Activated CD8-positive, alpha-beta memory T cell treated with anti-CD3 and anti-CD28 coated beads, Interleukin-2, amount 10 ng/mL, durations not matched to agents 7 days and 5 days (primary cell): ENCODE results near the gene TMSB4Y. TPM values are rescaled to one million over a fixed set of nuclear protein-coding genes. Genes with fewer than 3 reads are reported as not detected.

Source experiments
- total RNA-seq, 2 experiments: library from RNA; stranded (reverse); gene quantifications; one replicate each; pipeline ENCODE4 v1.2.3, GENCODE V29; 2021

The TMSB4Y gene
- total RNA-seq, 2 experiments from 2014 or later: 1.3 to 1.7 TPM

Other genes starting within 250 kb of the TMSB4Y start
- 10 to 100 TPM; 21.2 to 41.8 TPM for gene UTY, start 223.9 kb upstream of the TMSB4Y start, total RNA-seq